GM19455 (cell line): Measurements from ENCODE around the gene ABCC4.
"Not testable (repeated sequence)": the region's sequence is repeated elsewhere in the genome, so short reads cannot be mapped to it uniquely, and the experiment has no call there.

Experiments used
- ATAC-seq: cut with Tn5 transposase; IDR thresholded peaks from one replicate; pipeline ENCODE4 v1.9.1; 2021; ENCODE audit not compliant: unreplicated experiment

The ABCC4 gene

GRCh38 chr13:95174517-95174916, 126.7 kb downstream of the ABCC4 start:
- ATAC-seq = no peak

- no peak for ATAC-seq
Observed at GRCh38 chr13:95168191-95168590, 133.1 kb downstream of the ABCC4 start.

GRCh38 chr13:95167003-95167402, 134.2 kb downstream of the ABCC4 start:
- not testable (repeated sequence) for ATAC-seq

- ATAC-seq = no peak
Observed at GRCh38 chr13:95164830-95165229, 136.4 kb downstream of the ABCC4 start.

- no peak for ATAC-seq
Observed at GRCh38 chr13:95160112-95160906, 140.9 kb downstream of the ABCC4 start.

- no peak for ATAC-seq
Observed at GRCh38 chr13:95159458-95159857, 141.8 kb downstream of the ABCC4 start.

GRCh38 chr13:95156208-95156607, 145.0 kb downstream of the ABCC4 start:
- ATAC-seq = no peak

- ATAC-seq = no peak
Observed at GRCh38 chr13:95155504-95155903, 145.7 kb downstream of the ABCC4 start.

- no peak for ATAC-seq
Observed at GRCh38 chr13:95155093-95155492, 146.2 kb downstream of the ABCC4 start.

- no peak for ATAC-seq
Observed at GRCh38 chr13:95154413-95154886, 146.8 kb downstream of the ABCC4 start.

- ATAC-seq = no peak
Observed at GRCh38 chr13:95153647-95154412, 147.4 kb downstream of the ABCC4 start.

- ATAC-seq = no peak
Observed at GRCh38 chr13:95151942-95152587, 149.2 kb downstream of the ABCC4 start.

- no peak for ATAC-seq
Observed at GRCh38 chr13:95150555-95150954, 150.7 kb downstream of the ABCC4 start.

GRCh38 chr13:95146486-95146885, 154.8 kb downstream of the ABCC4 start:
- ATAC-seq = no peak

GRCh38 chr13:95145587-95145986, 155.7 kb downstream of the ABCC4 start:
- no peak for ATAC-seq

- ATAC-seq = no peak
Observed at GRCh38 chr13:95140502-95140901, 160.7 kb downstream of the ABCC4 start.

GRCh38 chr13:95138876-95139585, 162.2 kb downstream of the ABCC4 start:
- no peak for ATAC-seq

- peak; percentile 70 for ATAC-seq
Observed at GRCh38 chr13:95137096-95137495, 164.2 kb downstream of the ABCC4 start.

GRCh38 chr13:95136638-95137037, 164.6 kb downstream of the ABCC4 start:
- no peak for ATAC-seq

- ATAC-seq = no peak
Observed at GRCh38 chr13:95133498-95133897, 167.8 kb downstream of the ABCC4 start.

- no peak for ATAC-seq
Observed at GRCh38 chr13:95129004-95129403, 172.2 kb downstream of the ABCC4 start.
